HL-60 (cell line): ENCODE data around the gene TMEM154.

Experiments used
- DNase-seq, 2 experiments: peaks; one replicate each; pipeline ENCODE4 v3.0.0-alpha.2; 2010 to 2020; ENCODE audit warnings: low read depth in 1 of 2, low spot score in 1 of 2
- H3K27ac ChIP-seq: fragments of 250-450 bp; sonication (Bioruptor Pico); replicated peaks from 2 replicates; pipeline ENCODE4 v1.5.1; 2020; ENCODE audit warnings: mild to moderate bottlenecking, moderate library complexity
- H3K27me3 ChIP-seq: fragments of 250-450 bp; sonication (Bioruptor Pico); 2 replicates; pipeline ENCODE4 v1.5.1; 2021; ENCODE audit warnings: mild to moderate bottlenecking, moderate library complexity; ENCODE audit not compliant: insufficient read depth, poor library complexity, severe bottlenecking
- H3K4me3 ChIP-seq: replicated peaks from 2 replicates; pipeline ENCODE4 v1.5.1; 2011; ENCODE audit warnings: mild to moderate bottlenecking, control low read depth, low read length; ENCODE audit not compliant: insufficient read depth
- GABPA ChIP-seq: IDR thresholded peaks from 2 replicates; pipeline ENCODE4 v1.6.1; 2012; ENCODE audit warnings: low read depth
- POLR2AphosphoS5 ChIP-seq: IDR thresholded peaks from 2 replicates; pipeline ENCODE4 v1.6.1; 2012; ENCODE audit warnings: low read depth
- SPI1 ChIP-seq: IDR thresholded peaks from 2 replicates; pipeline ENCODE4 v1.6.1; 2012; ENCODE audit warnings: low read depth, mild to moderate bottlenecking, borderline replicate concordance
- TF ChIP-seq, protein P1 (sequence below): IDR thresholded peaks from one replicate; pipeline ENCODE4 v1.5.1; 2011; ENCODE audit warnings: low read length, control low read depth, inconsistent platforms; ENCODE audit not compliant: insufficient read depth
- TF ChIP-seq, protein P2 (sequence below): IDR thresholded peaks from 2 replicates; pipeline ENCODE4 v1.6.1; 2012; ENCODE audit warnings: low read depth; ENCODE audit not compliant: insufficient replicate concordance

Gene TMEM154

DNA sequence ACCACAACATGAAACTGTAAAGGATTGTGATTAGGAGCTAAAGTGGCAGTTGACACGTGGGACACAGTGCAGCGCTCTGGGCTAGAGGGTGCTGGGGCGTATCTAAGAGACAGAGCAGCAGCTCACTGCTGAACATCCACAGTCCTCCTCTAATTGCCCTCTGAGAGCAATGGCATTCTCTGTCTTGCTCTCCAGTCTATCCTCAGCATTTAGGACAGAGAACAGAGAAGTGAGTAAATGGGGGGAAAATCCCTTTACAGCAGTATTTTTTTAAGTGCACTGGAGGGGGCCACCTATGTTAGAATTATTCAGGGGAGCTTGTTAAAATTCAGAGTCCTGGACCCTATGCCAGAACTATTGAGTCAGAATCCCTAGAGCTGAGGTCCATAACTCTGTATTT lies 4.2 kb upstream of the TMEM154 start:
- no peak for DNase-seq
- TF ChIP-seq, protein P1, sequence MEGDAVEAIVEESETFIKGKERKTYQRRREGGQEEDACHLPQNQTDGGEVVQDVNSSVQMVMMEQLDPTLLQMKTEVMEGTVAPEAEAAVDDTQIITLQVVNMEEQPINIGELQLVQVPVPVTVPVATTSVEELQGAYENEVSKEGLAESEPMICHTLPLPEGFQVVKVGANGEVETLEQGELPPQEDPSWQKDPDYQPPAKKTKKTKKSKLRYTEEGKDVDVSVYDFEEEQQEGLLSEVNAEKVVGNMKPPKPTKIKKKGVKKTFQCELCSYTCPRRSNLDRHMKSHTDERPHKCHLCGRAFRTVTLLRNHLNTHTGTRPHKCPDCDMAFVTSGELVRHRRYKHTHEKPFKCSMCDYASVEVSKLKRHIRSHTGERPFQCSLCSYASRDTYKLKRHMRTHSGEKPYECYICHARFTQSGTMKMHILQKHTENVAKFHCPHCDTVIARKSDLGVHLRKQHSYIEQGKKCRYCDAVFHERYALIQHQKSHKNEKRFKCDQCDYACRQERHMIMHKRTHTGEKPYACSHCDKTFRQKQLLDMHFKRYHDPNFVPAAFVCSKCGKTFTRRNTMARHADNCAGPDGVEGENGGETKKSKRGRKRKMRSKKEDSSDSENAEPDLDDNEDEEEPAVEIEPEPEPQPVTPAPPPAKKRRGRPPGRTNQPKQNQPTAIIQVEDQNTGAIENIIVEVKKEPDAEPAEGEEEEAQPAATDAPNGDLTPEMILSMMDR = no peak
- TF ChIP-seq POLR2AphosphoS5 = no peak
- no peak for TF ChIP-seq GABPA
- TF ChIP-seq SPI1 = no peak
- TF ChIP-seq, protein P2, sequence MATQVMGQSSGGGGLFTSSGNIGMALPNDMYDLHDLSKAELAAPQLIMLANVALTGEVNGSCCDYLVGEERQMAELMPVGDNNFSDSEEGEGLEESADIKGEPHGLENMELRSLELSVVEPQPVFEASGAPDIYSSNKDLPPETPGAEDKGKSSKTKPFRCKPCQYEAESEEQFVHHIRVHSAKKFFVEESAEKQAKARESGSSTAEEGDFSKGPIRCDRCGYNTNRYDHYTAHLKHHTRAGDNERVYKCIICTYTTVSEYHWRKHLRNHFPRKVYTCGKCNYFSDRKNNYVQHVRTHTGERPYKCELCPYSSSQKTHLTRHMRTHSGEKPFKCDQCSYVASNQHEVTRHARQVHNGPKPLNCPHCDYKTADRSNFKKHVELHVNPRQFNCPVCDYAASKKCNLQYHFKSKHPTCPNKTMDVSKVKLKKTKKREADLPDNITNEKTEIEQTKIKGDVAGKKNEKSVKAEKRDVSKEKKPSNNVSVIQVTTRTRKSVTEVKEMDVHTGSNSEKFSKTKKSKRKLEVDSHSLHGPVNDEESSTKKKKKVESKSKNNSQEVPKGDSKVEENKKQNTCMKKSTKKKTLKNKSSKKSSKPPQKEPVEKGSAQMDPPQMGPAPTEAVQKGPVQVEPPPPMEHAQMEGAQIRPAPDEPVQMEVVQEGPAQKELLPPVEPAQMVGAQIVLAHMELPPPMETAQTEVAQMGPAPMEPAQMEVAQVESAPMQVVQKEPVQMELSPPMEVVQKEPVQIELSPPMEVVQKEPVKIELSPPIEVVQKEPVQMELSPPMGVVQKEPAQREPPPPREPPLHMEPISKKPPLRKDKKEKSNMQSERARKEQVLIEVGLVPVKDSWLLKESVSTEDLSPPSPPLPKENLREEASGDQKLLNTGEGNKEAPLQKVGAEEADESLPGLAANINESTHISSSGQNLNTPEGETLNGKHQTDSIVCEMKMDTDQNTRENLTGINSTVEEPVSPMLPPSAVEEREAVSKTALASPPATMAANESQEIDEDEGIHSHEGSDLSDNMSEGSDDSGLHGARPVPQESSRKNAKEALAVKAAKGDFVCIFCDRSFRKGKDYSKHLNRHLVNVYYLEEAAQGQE = no peak
- Histone ChIP-seq H3K27ac (no peak overlapping the region), H3K4me3 (no peak overlapping the region), H3K27me3 (no peaks in the 10 kb centered on the region)

DNA sequence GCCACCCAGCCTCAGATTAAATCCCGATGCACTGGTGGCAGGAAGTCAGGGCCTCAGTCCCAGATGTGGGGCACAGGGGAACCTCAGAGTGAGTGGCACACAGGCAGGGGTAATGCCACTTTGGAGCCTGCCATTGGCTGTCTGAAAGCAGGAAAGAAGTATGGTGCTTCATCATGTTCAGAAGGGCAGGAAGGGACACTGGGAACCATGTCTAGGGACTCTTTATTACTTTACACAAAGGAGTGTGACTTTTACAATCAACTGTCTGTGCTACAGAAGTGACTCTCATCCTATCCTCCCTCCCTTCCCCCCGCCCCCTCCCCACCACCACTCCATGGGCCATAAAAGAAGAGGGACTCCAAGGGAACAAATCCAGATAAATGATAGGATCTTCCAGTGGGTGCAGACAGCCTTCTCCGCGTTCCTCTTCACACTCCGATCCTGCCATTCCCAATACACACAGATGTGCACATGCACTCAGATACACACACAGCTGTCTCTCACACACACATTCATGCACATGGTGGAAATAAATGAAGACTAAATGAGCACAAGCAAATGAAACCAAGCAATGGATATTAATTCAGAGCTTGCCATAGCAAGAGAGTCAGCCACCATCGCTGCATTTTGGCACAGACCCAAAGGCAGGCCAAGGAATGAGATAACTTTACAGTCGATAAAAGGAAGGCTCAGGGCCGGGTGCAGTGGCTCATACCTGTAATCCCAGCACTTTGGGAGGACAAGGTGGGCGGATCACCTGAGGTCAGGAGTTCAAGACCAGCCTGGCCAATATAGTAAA lies 2.5 kb upstream of the TMEM154 start:
- Histone ChIP-seq H3K27me3 (no peaks in the 10 kb centered on the region), H3K4me3 (no peak overlapping the region), H3K27ac (no peak overlapping the region)
- no peak for TF ChIP-seq GABPA
- no peak for TF ChIP-seq POLR2AphosphoS5
- TF ChIP-seq, protein P2 = no peak
- no peak for DNase-seq

DNA sequence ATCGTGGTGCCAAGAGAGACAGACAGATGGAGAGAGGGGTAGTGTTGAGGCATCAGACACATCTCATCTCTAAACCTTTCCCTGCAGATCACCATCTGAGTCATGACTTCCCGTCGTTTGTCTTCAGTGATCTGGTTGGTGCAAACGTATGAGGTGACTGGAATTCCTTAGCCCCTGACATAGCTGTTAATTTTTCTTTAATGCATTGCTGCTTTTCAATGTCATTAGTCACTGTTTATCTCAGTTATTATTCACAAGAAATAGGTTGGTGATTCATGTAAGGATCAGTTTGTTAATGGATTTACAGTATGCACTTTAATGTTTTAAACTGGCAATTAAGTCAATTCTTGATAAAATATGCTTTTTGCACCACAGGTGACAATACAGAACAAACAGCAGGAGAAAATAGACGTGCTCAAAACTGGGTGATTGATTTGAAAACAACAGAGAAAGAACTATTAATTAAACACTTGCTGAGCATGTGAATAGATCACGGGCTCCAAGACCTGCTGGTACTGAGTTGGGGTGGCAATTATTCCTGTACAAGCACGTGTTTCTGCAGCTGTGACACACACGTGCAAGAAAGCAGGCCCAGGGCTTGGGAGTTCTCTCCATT lies 1.3 kb upstream of the TMEM154 start:
- TF ChIP-seq, protein P1 = no peak
- TF ChIP-seq POLR2AphosphoS5 (no peak), SPI1 (no peak), GABPA (no peak)
- TF ChIP-seq, protein P2 = no peak
- Histone ChIP-seq H3K27ac (no peak overlapping the region), H3K4me3 (no peak overlapping the region), H3K27me3 (no peaks in the 10 kb centered on the region)
- no peak for DNase-seq
